Measurements from ENCODE around the gene BAG5.

Gene BAG5

DNA sequence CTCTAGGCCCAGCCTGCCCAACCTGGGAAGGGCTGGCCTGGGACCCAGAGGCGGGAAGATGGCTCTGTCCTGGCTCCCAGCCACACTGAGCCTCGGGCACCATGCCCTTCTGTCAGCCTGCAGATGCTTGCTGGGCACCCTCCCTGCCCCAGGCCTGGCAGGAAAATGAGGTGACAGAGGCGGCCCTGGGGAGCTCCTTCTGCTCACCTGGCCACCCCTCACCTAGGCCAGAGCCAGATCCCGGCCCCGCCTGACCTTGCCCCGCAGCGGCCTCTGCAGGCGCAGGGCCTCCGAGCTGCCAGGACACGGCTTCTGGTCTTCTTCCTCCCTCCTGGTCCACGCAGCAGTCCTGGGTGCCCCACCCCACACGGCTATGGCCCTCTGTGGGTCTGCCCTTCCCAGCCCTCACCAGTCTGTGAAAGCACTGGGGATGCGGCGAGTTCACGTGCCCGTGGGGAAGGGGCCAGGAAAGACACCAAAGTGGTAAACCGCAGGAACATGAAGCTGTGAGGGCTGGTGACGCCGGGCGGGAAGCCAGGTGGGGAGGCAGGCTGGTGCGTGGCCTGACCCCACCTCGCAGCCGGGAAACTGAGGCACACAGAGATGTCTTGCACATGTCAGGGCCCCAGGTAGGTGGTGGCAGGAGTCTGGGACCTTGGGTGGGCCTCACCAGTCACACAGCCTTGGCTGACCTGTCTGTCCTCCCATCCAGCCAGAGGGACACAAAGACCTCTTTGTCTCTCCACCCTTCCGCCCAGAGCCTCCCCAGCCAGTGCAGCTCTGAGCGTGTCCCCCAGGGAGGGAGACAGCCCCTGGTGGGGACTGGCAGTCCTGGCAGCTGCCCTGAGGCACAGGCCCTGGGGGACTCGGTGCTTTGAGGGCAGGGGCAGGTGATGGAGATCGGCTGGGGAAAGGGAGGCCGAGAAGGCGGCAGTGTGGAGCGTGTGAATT, 12.8 kb downstream of the BAG5 start:
- Histone ChIP-seq H3K36me3 (no peaks in the 10 kb centered on the region), H3K9me3 (ENCODE audit: severe bottlenecking) (no peaks in the 10 kb centered on the region), H3K4me3 (ENCODE audit: low read depth, low read length) (no peak overlapping the region), H3K27me3 (ENCODE audit: insufficient read depth, low read depth, severe bottlenecking) (no peaks in the 10 kb centered on the region), H3K27ac (no peak overlapping the region)
- DNase-seq: no peak
- TF ChIP-seq, protein P1, sequence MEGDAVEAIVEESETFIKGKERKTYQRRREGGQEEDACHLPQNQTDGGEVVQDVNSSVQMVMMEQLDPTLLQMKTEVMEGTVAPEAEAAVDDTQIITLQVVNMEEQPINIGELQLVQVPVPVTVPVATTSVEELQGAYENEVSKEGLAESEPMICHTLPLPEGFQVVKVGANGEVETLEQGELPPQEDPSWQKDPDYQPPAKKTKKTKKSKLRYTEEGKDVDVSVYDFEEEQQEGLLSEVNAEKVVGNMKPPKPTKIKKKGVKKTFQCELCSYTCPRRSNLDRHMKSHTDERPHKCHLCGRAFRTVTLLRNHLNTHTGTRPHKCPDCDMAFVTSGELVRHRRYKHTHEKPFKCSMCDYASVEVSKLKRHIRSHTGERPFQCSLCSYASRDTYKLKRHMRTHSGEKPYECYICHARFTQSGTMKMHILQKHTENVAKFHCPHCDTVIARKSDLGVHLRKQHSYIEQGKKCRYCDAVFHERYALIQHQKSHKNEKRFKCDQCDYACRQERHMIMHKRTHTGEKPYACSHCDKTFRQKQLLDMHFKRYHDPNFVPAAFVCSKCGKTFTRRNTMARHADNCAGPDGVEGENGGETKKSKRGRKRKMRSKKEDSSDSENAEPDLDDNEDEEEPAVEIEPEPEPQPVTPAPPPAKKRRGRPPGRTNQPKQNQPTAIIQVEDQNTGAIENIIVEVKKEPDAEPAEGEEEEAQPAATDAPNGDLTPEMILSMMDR (IDR thresholded peaks at IDR 0.05; ENCODE audit: low read depth, low read length): peak; percentile 53

DNA sequence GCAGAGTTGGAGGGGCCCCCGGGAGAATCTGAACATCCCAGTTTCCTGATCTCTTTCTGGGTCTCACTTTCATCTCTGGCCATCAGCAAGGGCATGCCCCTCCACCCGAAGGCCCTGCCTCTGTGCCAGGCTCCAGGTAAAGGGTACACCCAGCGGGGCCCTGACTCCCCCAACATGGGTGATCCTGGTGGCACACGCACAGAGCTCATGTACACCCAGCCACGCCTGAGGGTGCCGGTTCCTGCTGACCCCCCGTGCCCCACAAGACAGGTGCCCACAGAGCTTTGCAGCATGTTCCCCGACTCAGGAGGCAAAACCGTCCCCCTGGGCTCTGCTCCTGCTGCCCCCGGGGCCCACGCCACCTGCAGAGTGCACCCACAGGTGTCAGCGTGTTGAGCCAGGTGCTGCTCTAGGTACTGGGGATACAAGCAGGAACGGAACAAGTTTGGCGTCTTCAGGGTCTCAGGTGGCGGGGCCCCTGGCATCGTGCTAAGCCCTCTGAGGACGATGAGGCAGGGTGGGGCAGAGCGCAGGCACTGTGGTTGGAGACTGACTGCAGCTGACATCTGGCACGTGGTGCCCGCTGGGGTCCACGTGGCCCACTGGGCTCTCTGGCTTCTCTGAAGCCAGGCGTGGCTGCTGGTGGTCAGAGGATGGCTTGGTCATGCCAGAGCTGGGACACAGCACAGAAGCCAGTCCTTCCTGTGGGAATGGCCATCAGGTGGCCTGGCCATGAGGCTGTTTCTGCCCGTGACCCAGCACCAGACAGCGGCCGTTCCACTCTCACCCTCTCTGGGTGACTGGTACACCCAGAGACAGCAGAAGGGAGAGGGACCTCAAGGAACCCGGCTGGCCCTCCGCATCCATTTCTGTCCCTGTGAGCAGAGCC, 13.8 kb downstream of the BAG5 start:
- no peak overlapping the region for H3K27ac ChIP-seq
- H3K4me3 ChIP-seq (ENCODE audit: low read depth, low read length): no peak overlapping the region
- H3K9me3 ChIP-seq (ENCODE audit: severe bottlenecking): no peaks in the 10 kb centered on the region
- H3K27me3 ChIP-seq (ENCODE audit: insufficient read depth, low read depth, severe bottlenecking): no peaks in the 10 kb centered on the region
- DNase-seq: no peak
- no peaks in the 10 kb centered on the region for H3K36me3 ChIP-seq
- TF ChIP-seq, protein P1 (IDR thresholded peaks at IDR 0.05; ENCODE audit: low read depth, low read length): no peak

DNA sequence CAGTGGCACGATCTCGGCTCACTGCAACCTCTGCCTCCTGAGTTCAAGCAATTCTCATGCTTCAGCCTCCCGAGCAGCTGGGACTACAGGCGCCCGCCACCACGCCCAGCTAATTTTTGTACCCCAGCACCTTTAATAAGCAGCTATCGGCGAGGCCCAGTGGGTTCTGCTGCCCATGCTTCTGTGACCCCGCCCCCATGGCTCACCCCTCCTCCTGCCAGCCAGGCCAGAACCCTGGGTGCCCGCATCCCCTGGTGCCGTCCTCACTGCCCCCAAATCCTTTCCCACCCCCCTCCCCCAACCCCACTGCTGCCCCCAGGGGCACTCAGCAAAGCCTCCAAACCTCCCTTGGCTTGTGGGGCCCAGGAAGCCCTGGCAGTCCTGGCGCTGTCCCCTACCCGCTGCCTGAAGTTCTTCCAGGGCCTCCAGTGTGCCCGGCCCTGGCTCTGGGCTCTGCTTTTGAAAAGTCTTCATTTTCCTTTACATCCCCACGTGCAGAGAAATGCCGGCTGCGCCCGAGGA, 14.5 kb downstream of the BAG5 start:
- Histone ChIP-seq H3K27me3 (ENCODE audit: insufficient read depth, low read depth, severe bottlenecking) (no peaks in the 10 kb centered on the region), H3K36me3 (no peaks in the 10 kb centered on the region), H3K27ac (no peak overlapping the region), H3K4me3 (ENCODE audit: low read depth, low read length) (no peak overlapping the region), H3K9me3 (ENCODE audit: severe bottlenecking) (no peaks in the 10 kb centered on the region)
- TF ChIP-seq, protein P1 (IDR thresholded peaks at IDR 0.05; ENCODE audit: low read depth, low read length): no peak
- no peak for DNase-seq

DNA sequence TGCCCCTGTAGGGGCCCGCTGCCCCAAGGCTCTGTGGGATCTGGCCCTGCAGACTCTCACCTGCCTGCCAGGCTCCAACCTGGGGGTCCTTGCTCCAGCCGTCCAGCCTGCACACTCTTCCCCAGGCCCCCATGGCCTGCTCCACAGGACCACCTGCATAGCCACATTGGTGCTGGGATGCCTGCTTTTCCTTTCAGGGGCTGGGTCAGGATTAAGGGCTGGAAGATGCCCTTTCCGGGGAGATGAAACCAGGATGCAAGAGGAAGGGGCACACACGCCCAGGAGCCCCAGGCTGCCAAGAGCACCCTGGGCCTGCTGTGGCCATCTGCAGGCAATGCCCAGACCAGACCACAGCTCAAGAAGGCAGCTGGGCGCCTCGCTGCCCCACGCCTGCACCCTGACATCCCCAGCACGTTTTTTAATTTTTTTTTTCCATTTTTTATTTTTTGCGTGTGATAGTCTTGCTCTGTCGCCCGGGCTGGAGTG, 15.0 kb downstream of the BAG5 start:
- no peak overlapping the region for H3K4me3 ChIP-seq (ENCODE audit: low read depth, low read length)
- no peaks in the 10 kb centered on the region for H3K36me3 ChIP-seq
- no peaks in the 10 kb centered on the region for H3K9me3 ChIP-seq (ENCODE audit: severe bottlenecking)
- H3K27ac ChIP-seq: no peak overlapping the region
- H3K27me3 ChIP-seq (ENCODE audit: insufficient read depth, low read depth, severe bottlenecking): no peaks in the 10 kb centered on the region
- no peak for DNase-seq
- TF ChIP-seq, protein P1 (IDR thresholded peaks at IDR 0.05; ENCODE audit: low read depth, low read length): no peak

DNA sequence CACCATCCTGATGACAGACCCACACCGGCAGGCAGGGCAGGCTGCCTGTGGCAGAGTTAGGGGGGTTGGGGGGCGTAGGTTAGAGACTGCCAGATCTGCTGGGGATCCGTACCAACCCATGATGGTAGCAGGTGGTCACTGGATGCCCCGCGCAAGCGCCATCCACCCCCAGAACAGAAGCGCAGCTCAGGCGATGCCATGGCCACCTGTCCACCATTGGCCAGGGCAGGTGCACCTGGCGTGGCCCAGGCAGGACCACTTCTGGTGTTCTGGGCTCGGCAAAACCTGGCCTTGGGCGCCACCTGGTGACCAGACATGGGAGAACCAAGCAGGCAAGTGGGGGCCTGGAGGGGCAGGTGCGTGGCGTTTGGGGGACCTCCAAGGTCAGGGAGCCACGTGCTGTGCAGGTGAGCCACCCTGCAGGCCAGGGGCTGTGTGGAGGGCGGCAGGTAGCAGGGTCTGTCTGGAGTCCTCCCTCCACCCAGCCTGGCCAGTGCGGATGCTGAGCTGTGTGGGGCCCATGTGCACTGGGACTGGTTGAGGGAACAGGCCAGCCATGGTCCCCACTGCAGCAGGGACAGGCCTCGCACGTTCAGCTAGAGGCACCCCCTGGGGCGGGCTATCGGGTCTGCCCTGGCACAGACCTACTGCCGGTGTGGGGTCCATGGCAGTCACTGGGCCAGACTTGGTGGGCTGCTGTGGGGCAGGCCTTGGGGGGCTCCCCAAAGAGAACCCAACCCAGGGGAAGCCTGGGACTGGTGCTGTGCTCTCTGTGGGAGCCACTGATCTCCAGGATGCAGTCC, 15.6 kb downstream of the BAG5 start:
- Histone ChIP-seq H3K27ac (no peak overlapping the region), H3K9me3 (ENCODE audit: severe bottlenecking) (no peaks in the 10 kb centered on the region), H3K36me3 (no peaks in the 10 kb centered on the region), H3K4me3 (ENCODE audit: low read depth, low read length) (no peak overlapping the region), H3K27me3 (ENCODE audit: insufficient read depth, low read depth, severe bottlenecking) (no peaks in the 10 kb centered on the region)
- TF ChIP-seq, protein P1 (IDR thresholded peaks at IDR 0.05; ENCODE audit: low read depth, low read length): peak; percentile 89
- peak; percentile 83 for DNase-seq

Data from WERI-Rb-1 (cell line).